ELF-1 (cell line): ENCODE measurements around the gene CRYBA4.

Source experiments
- DNase-seq: peaks from one replicate; pipeline ENCODE4 v3.0.0-alpha.2; 2016; ENCODE audit warnings: low read depth, low spot score

Gene CRYBA4

GRCh38 chr22:26660961-26661578, 39.3 kb downstream of the CRYBA4 start:
- peak; percentile 57 for DNase-seq

GRCh38 chr22:26662160-26662559, 40.4 kb downstream of the CRYBA4 start:
- DNase-seq: no peak

- DNase-seq: no peak
These were observed 41.7 kb downstream of the CRYBA4 start for GRCh38 chr22:26663374-26663923.

GRCh38 chr22:26665813-26666231, 44.1 kb downstream of the CRYBA4 start:
- DNase-seq: no peak

- DNase-seq: no peak
These were observed 45.4 kb downstream of the CRYBA4 start for GRCh38 chr22:26667140-26667539.

- peak; percentile 75 for DNase-seq
These were observed 47.3 kb downstream of the CRYBA4 start for GRCh38 chr22:26669060-26669481.

- DNase-seq: no peak
These were observed 48.7 kb downstream of the CRYBA4 start for GRCh38 chr22:26670459-26670858.

GRCh38 chr22:26671317-26672059, 49.7 kb downstream of the CRYBA4 start:
- DNase-seq: no peak

- no peak for DNase-seq
These were observed 50.3 kb downstream of the CRYBA4 start for GRCh38 chr22:26672060-26672471.

GRCh38 chr22:26672590-26673468, 51.1 kb downstream of the CRYBA4 start:
- DNase-seq: peak; percentile 96

- DNase-seq: no peak
These were observed 51.7 kb downstream of the CRYBA4 start for GRCh38 chr22:26673486-26673885.

- DNase-seq: no peak
These were observed 52.7 kb downstream of the CRYBA4 start for GRCh38 chr22:26674211-26675190.

GRCh38 chr22:26675687-26676268, 54.0 kb downstream of the CRYBA4 start:
- no peak for DNase-seq

- DNase-seq: no peak
These were observed 55.5 kb downstream of the CRYBA4 start for GRCh38 chr22:26677217-26677616.

- peak; percentile 94 for DNase-seq
These were observed 57.4 kb downstream of the CRYBA4 start for GRCh38 chr22:26679003-26679629.
